Adipocyte (in vitro differentiated cells): ENCODE data around the gene SMIM41.

ENCODE experiments used
- DNase-seq: peaks from one replicate; pipeline ENCODE4 v3.0.0-alpha.2; 2015; ENCODE audit warnings: low read depth
- H3K27me3 ChIP-seq: replicated peaks from 2 replicates; pipeline ENCODE4 v1.7.0; 2013; ENCODE audit warnings: mild to moderate bottlenecking, low read length, moderate library complexity; ENCODE audit not compliant: control insufficient read depth, insufficient read depth
- H3K36me3 ChIP-seq: 2 replicates; pipeline ENCODE4 v1.7.0; 2013; ENCODE audit warnings: low read length, mild to moderate bottlenecking, moderate library complexity; ENCODE audit not compliant: control insufficient read depth, insufficient read depth, severe bottlenecking
- H3K4me1 ChIP-seq: 2 replicates; pipeline ENCODE4 v1.7.0; 2013; ENCODE audit warnings: mild to moderate bottlenecking, low read length, moderate library complexity; ENCODE audit not compliant: control insufficient read depth, insufficient read depth
- H3K4me3 ChIP-seq: 2 replicates; pipeline ENCODE4 v1.7.0; 2013; ENCODE audit warnings: mild to moderate bottlenecking, low read length, moderate library complexity
- H3K9ac ChIP-seq: 2 replicates; pipeline ENCODE4 v1.7.0; 2013; ENCODE audit warnings: mild to moderate bottlenecking, low read length, moderate library complexity
- H3K9me3 ChIP-seq: 2 replicates; pipeline ENCODE4 v1.7.0; 2013; ENCODE audit warnings: mild to moderate bottlenecking, low read length, moderate library complexity; ENCODE audit not compliant: control insufficient read depth

The SMIM41 gene

GRCh38 chr12:52139579-52140062 lies 60.1 kb downstream of the SMIM41 start:
- no peaks in the 10 kb centered on the region for H3K36me3 ChIP-seq
- H3K27me3 ChIP-seq: no peaks in the 10 kb centered on the region
- H3K4me3 ChIP-seq: no peak overlapping the region
- H3K4me1 ChIP-seq: peaks cover 20% of the 10 kb centered on the region
- no peaks in the 10 kb centered on the region for H3K9me3 ChIP-seq
- DNase-seq: peak; percentile 58
- H3K9ac ChIP-seq: no peak overlapping the region

GRCh38 chr12:52141306-52141705 lies 61.8 kb downstream of the SMIM41 start:
- H3K9ac ChIP-seq: no peak overlapping the region
- DNase-seq: no peak
- no peaks in the 10 kb centered on the region for H3K9me3 ChIP-seq

DNA sequence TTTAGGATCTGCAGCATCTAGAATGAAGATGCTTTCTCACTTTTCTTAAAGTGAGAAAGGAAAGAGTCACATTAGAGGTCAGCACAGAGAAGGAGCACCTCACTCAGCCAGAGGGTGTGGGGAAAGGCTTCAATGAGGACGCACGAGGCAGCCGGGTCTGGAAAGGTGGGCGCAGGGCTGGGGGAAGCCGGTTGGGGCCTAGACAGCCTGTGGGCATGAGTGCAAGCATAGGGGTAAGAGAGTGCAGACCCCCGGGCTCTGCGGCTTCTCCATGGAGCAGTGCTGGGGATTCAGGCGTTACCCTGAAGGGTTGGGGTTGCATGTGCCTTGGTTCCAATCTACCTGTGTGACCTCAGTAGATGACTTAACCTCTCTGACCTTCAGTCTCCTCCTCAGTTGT lies 62.4 kb downstream of the SMIM41 start:
- H3K4me1 ChIP-seq: peaks cover 36% of the 10 kb centered on the region
- no peak for DNase-seq

More at GRCh38 chr12:52141306-52141705, 61.8 kb downstream of the SMIM41 start:
- no peak overlapping the region for H3K4me3 ChIP-seq
- H3K36me3 ChIP-seq: no peaks in the 10 kb centered on the region
- no peaks in the 10 kb centered on the region for H3K27me3 ChIP-seq
- peaks cover 31% of the 10 kb centered on the region for H3K4me1 ChIP-seq

GRCh38 chr12:52142431-52142830 lies 62.9 kb downstream of the SMIM41 start:
- no peak overlapping the region for H3K9ac ChIP-seq
- peaks cover 40% of the 10 kb centered on the region for H3K4me1 ChIP-seq
- no peaks in the 10 kb centered on the region for H3K36me3 ChIP-seq

More for the DNA sequence above, 62.4 kb downstream of the SMIM41 start:
- no peak overlapping the region for H3K4me3 ChIP-seq
- no peak overlapping the region for H3K9ac ChIP-seq
- no peaks in the 10 kb centered on the region for H3K36me3 ChIP-seq
- no peaks in the 10 kb centered on the region for H3K9me3 ChIP-seq
- no peaks in the 10 kb centered on the region for H3K27me3 ChIP-seq

GRCh38 chr12:52144512-52145227 lies 65.2 kb downstream of the SMIM41 start:
- no peak for DNase-seq
- no peak overlapping the region for H3K4me3 ChIP-seq
- H3K4me1 ChIP-seq: peaks cover 49% of the 10 kb centered on the region

More at GRCh38 chr12:52142431-52142830, 62.9 kb downstream of the SMIM41 start:
- H3K4me3 ChIP-seq: no peak overlapping the region
- no peaks in the 10 kb centered on the region for H3K9me3 ChIP-seq
- no peaks in the 10 kb centered on the region for H3K27me3 ChIP-seq
- DNase-seq: no peak

GRCh38 chr12:52145228-52146088 lies 66.0 kb downstream of the SMIM41 start:
- no peak overlapping the region for H3K4me3 ChIP-seq
- H3K27me3 ChIP-seq: no peaks in the 10 kb centered on the region
- DNase-seq: no peak
- H3K4me1 ChIP-seq: peaks cover 52% of the 10 kb centered on the region
- no peaks in the 10 kb centered on the region for H3K9me3 ChIP-seq
- peak overlapping the region; percentile 85 for H3K9ac ChIP-seq
- no peaks in the 10 kb centered on the region for H3K36me3 ChIP-seq

More at GRCh38 chr12:52144512-52145227, 65.2 kb downstream of the SMIM41 start:
- peak overlapping the region; percentile 63 for H3K9ac ChIP-seq
- no peaks in the 10 kb centered on the region for H3K9me3 ChIP-seq
- H3K36me3 ChIP-seq: no peaks in the 10 kb centered on the region
- no peaks in the 10 kb centered on the region for H3K27me3 ChIP-seq

- H3K9me3 ChIP-seq: no peaks in the 10 kb centered on the region
- H3K9ac ChIP-seq: peak overlapping the region; percentile 85
- H3K4me3 ChIP-seq: no peak overlapping the region
- no peaks in the 10 kb centered on the region for H3K36me3 ChIP-seq
- H3K27me3 ChIP-seq: no peaks in the 10 kb centered on the region
- H3K4me1 ChIP-seq: peaks cover 52% of the 10 kb centered on the region
- DNase-seq: no peak
These were observed 66.8 kb downstream of the SMIM41 start for GRCh38 chr12:52146089-52146821.

DNA sequence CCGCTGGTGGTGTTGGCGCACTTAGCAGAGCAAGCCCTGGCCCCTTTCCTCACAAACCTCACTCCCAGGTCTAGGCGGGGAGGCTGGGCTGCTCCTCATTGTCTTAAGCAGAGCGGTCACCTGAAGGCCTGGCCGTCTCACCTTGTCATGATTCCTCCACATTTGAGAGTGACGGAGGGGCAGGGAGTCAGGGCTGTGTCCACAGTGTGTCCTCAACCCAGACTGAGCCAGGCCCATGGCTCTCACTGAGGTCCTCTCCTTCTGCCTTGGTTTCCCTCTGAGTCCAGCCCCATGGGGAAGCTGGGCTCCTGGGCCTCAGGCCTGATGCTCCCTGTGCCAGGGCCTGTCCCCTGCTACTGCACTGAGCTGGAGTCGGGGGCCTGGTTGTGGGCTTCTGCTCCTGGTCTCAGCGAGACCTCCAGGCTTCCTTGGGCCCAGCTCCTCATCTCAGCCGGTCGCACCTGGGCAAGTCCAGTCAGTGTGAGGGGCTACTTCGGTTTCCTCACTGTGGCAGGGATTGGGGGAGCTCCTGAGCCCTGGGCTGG lies 67.4 kb downstream of the SMIM41 start:
- DNase-seq: no peak
- no peak overlapping the region for H3K4me3 ChIP-seq
- no peaks in the 10 kb centered on the region for H3K27me3 ChIP-seq
- no peaks in the 10 kb centered on the region for H3K36me3 ChIP-seq
- peaks cover 56% of the 10 kb centered on the region for H3K4me1 ChIP-seq
- H3K9me3 ChIP-seq: no peaks in the 10 kb centered on the region
- H3K9ac ChIP-seq: peak overlapping the region; percentile 85

GRCh38 chr12:52147367-52147963 lies 68.0 kb downstream of the SMIM41 start:
- Histone ChIP-seq H3K9me3 (no peaks in the 10 kb centered on the region), H3K4me1 (peaks cover 57% of the 10 kb centered on the region), H3K36me3 (no peaks in the 10 kb centered on the region), H3K9ac (peak overlapping the region; percentile 85), H3K4me3 (no peak overlapping the region), H3K27me3 (no peaks in the 10 kb centered on the region)
- DNase-seq: peak; percentile 99

- Histone ChIP-seq H3K4me3 (no peak overlapping the region), H3K4me1 (peaks cover 57% of the 10 kb centered on the region), H3K27me3 (no peaks in the 10 kb centered on the region), H3K9ac (peak overlapping the region; percentile 77), H3K36me3 (no peaks in the 10 kb centered on the region), H3K9me3 (no peaks in the 10 kb centered on the region)
- DNase-seq: no peak
These were observed 68.5 kb downstream of the SMIM41 start for GRCh38 chr12:52147964-52148463.
